Esophagus muscularis mucosa (tissue), 4 donors: ENCODE data around the gene AFAP1. TPM values are rescaled to one million over a fixed set of nuclear protein-coding genes. Genes with fewer than 3 reads are reported as not detected.

Source experiments
- DNase-seq: peaks from one replicate; pipeline ENCODE4 v3.0.0-alpha.2; 2017; ENCODE audit errors: extremely low spot score
- H3K27ac ChIP-seq, 4 donors: fragments of 200-600 bp; sonication (generic); replicated peaks in 1 of 4; 1 replicate in 3 of 4; 2 replicates in 1 of 4; pipeline ENCODE4 v1.5.1; 2016 to 2019; ENCODE audit warnings: mild to moderate bottlenecking in 1 of 4
- H3K27me3 ChIP-seq, 4 donors: fragments of 200-600 bp; sonication (generic); one replicate each; pipeline versions ENCODE4 v1.5.1 to v1.6.0; 2016 to 2019
- H3K36me3 ChIP-seq, 4 donors: fragments of 200-600 bp; sonication (generic); one replicate each; pipeline ENCODE4 v1.5.1; 2016 to 2019
- H3K4me1 ChIP-seq, 4 donors: fragments of 200-600 bp; sonication (generic); one replicate each; pipeline ENCODE4 v1.5.1; 2016 to 2019
- H3K4me3 ChIP-seq, 4 donors: fragments of 200-600 bp; sonication (generic); 1 replicate in 2 of 4; 2 replicates in 2 of 4; pipeline ENCODE4 v1.5.1; 2016 to 2019; ENCODE audit warnings: mild to moderate bottlenecking in 4 of 4, moderate library complexity in 1 of 4
- H3K9me3 ChIP-seq, 4 donors: fragments of 200-600 bp; sonication (generic); 1 replicate in 3 of 4; 2 replicates in 1 of 4; pipeline ENCODE4 v1.5.1; 2016 to 2019
- EP300 ChIP-seq: sonication (generic); formaldehyde crosslinking; IDR thresholded peaks from one replicate; pipeline ENCODE4 v1.6.1; 2017; ENCODE audit warnings: antibody characterized with exemption
- POLR2A ChIP-seq: fragments of 450-650 bp; IDR thresholded peaks from one replicate; pipeline ENCODE4 v1.6.1; 2017; ENCODE audit warnings: antibody characterized with exemption, moderate library complexity, mild to moderate bottlenecking, low read depth
- POLR2AphosphoS5 ChIP-seq, 2 donors: sonication (generic); formaldehyde crosslinking; IDR thresholded peaks; one replicate each; pipeline ENCODE4 v1.6.1; 2017; ENCODE audit warnings: antibody characterized with exemption in 2 of 2
- WGBS: methylation state at CpG from one replicate; pipeline ENCODE4 v1.1.5; 2018; 5-methylcytosine and 5-hydroxymethylcytosine counted together
- intact Hi-C: fragments of 100-400 bp; cut with DNase I; formaldehyde crosslinking; loops from one replicate; pipeline ENCODE4 v1.15.1; 2023
- total RNA-seq, 4 donors: library from RNA; depleted of rRNA; stranded (reverse); fragments of >200 nt; gene quantifications; one replicate each; pipeline versions ENCODE4 v1.1.0 to v1.2.1, GENCODE V29; 2016
- TF ChIP-seq, protein P1 (sequence below), 3 experiments: fragments of 200-600 bp in 2 of 3; fragments of 450-650 bp in 1 of 3; sonication (generic) in 2 of 3; IDR thresholded peaks; one replicate each; pipeline ENCODE4 v1.5.1; 2017 to 2019; ENCODE audit warnings: antibody characterized with exemption in 3 of 3, mild to moderate bottlenecking in 2 of 3, moderate library complexity in 1 of 3

The AFAP1 gene
- total RNA-seq, 4 donors from 2014 or later: 37.8 to 71.3 (median 50.9) TPM

- TF ChIP-seq POLR2AphosphoS5 (IDR thresholded peaks at IDR 0.05) (no peak), POLR2A (no peak), EP300 (no peak)
- TF ChIP-seq, protein P1, sequence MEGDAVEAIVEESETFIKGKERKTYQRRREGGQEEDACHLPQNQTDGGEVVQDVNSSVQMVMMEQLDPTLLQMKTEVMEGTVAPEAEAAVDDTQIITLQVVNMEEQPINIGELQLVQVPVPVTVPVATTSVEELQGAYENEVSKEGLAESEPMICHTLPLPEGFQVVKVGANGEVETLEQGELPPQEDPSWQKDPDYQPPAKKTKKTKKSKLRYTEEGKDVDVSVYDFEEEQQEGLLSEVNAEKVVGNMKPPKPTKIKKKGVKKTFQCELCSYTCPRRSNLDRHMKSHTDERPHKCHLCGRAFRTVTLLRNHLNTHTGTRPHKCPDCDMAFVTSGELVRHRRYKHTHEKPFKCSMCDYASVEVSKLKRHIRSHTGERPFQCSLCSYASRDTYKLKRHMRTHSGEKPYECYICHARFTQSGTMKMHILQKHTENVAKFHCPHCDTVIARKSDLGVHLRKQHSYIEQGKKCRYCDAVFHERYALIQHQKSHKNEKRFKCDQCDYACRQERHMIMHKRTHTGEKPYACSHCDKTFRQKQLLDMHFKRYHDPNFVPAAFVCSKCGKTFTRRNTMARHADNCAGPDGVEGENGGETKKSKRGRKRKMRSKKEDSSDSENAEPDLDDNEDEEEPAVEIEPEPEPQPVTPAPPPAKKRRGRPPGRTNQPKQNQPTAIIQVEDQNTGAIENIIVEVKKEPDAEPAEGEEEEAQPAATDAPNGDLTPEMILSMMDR (IDR thresholded peaks at IDR 0.05): no peak
- DNase-seq: no peak
- Histone ChIP-seq H3K27me3 (no peaks in the 10 kb centered on the region), H3K4me3 (no peak overlapping the region), H3K36me3 (peaks cover 0 to 25% (median 10%) of the 10 kb centered on the region in 4 donors), H3K27ac (peak overlapping the region; percentile 91 to 93 (median 92)), H3K9me3 (no peaks in the 10 kb centered on the region), H3K4me1 (peaks cover 15 to 61% (median 58%) of the 10 kb centered on the region in 4 donors)
- WGBS: 70% methylated on average over 2 of the region's 2 CpGs
- intact Hi-C loops: no loop called here
Observed at GRCh38 chr4:7841894-7842293, 97.8 kb downstream of the AFAP1 start.

GRCh38 chr4:7841071-7841470 is 98.6 kb downstream of the AFAP1 start:
- H3K4me3 ChIP-seq: no peak overlapping the region
- TF ChIP-seq POLR2AphosphoS5 (IDR thresholded peaks at IDR 0.05): no peak
- TF ChIP-seq POLR2A: no peak
- TF ChIP-seq EP300: no peak
- TF ChIP-seq, protein P1 (IDR thresholded peaks at IDR 0.05): no peak
- peak overlapping the region; percentile 91 to 93 (median 92) for H3K27ac ChIP-seq
- WGBS: 94% methylated on average over 5 of the region's 6 CpGs
- H3K4me1 ChIP-seq: peaks cover 15 to 57% (median 54%) of the 10 kb centered on the region in 4 donors
- DNase-seq: no peak
- H3K27me3 ChIP-seq: no peaks in the 10 kb centered on the region
- intact Hi-C loops: no loop called here
- no peaks in the 10 kb centered on the region for H3K9me3 ChIP-seq
- peaks cover 0 to 31% (median 10%) of the 10 kb centered on the region in 4 donors for H3K36me3 ChIP-seq

DNA sequence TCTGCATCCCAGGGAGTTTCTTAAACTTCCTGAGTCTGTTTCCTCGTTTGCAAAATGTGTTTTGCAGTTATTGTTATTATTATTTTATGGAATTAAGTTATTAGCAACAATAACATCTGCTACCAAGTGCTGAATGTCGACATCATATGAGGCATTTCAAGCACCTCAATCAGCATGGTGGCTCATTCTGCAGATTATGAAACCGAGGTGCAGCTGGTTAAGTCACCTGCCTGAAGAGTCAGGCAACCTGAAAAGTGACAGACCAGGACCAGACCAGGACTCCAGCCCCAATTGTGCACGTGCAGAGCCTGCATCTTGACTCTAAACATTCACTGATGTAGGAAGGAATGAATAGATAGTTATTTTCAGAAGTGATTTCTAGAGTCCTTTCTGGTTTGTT is 99.8 kb downstream of the AFAP1 start:
- DNase-seq: no peak
- no peaks in the 10 kb centered on the region for H3K9me3 ChIP-seq
- H3K4me1 ChIP-seq: peaks cover 15 to 47% (median 44%) of the 10 kb centered on the region in 4 donors
- intact Hi-C loops: no loop called here
- TF ChIP-seq, protein P1 (IDR thresholded peaks at IDR 0.05): no peak
- TF ChIP-seq EP300 (no peak), POLR2AphosphoS5 (IDR thresholded peaks at IDR 0.05) (no peak), POLR2A (no peak)
- H3K27me3 ChIP-seq: no peaks in the 10 kb centered on the region
- H3K4me3 ChIP-seq: no peak overlapping the region
- 71% methylated on average over 4 of the region's 4 CpGs for WGBS
- no peak overlapping the region for H3K27ac ChIP-seq
- H3K36me3 ChIP-seq: peaks cover 0 to 32% (median 12%) of the 10 kb centered on the region in 4 donors

DNA sequence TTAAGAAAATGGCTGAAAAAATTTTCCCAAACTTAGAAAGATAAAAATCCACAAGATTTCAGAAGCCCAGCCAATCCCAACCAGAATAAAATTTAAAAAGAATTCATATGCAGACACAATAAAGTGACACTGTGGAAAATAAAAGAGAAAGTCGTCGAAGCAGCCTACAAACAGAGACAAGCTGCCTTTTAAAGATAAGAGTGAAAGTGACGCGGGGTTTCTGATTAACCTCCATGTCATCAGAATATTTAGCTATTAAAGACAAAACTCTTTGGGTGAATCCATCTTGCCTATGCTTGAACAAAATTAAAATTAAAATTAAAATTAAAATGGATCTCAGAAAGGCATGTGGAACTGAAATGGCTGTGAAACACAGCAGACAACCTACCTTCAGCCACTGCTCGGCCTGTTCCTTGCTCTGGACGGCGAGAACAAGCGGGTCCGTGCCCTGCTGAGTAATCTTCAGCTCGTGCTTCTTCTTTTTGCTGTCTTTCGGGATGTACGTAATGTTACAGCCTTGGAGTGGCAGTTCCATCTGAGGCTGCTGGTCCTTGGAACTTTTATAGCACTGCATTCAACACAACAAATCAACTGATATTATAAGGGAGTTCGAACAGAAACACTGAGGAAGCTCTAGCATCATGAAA is 101.4 kb downstream of the AFAP1 start:
- no peak for DNase-seq
- Histone ChIP-seq H3K27ac (peak overlapping the region in 1 of 4 donors; percentile 2), H3K4me1 (peaks cover 5 to 32% (median 28%) of the 10 kb centered on the region in 4 donors), H3K9me3 (no peaks in the 10 kb centered on the region), H3K4me3 (no peak overlapping the region), H3K36me3 (peaks cover 0 to 39% (median 13%) of the 10 kb centered on the region in 4 donors), H3K27me3 (no peaks in the 10 kb centered on the region)
- TF ChIP-seq POLR2AphosphoS5 (IDR thresholded peaks at IDR 0.05) (no peak), POLR2A (no peak), EP300 (no peak)
- TF ChIP-seq, protein P1 (IDR thresholded peaks at IDR 0.05): no peak
- 91% methylated on average over 13 of the region's 13 CpGs for WGBS
- intact Hi-C loops: no loop called here
